ENCODE results near the gene ZNF821.
"Not testable (repeated sequence)": the region's sequence is repeated elsewhere in the genome, so short reads cannot be mapped to it uniquely, and the experiment has no call there.

ZNF821 gene

GRCh38 chr16:71902656-71903365 lies 18.8 kb upstream of the ZNF821 start:
- no peak for DNase-seq

- no peak for DNase-seq
These were observed 15.2 kb upstream of the ZNF821 start for GRCh38 chr16:71899171-71899570.

- no peak for DNase-seq
These were observed 12.9 kb upstream of the ZNF821 start for GRCh38 chr16:71896764-71897368.

- DNase-seq, result peak; percentile 32
These were observed 11.8 kb upstream of the ZNF821 start for GRCh38 chr16:71895679-71896365.

GRCh38 chr16:71894921-71895678 lies 11.1 kb upstream of the ZNF821 start, which contains the start of gene IST1:
Gene IST1 (plus strand): TSS chr16:71895531. CDS start chr16:71915641, 20,110 bp downstream.
- DNase-seq, result peak; percentile 99

GRCh38 chr16:71894229-71894920 lies 10.4 kb upstream of the ZNF821 start:
- DNase-seq, result peak; percentile 56

GRCh38 chr16:71893888-71894228 lies 9.9 kb upstream of the ZNF821 start:
- no peak for DNase-seq

- no peak for DNase-seq
These were observed 5.2 kb upstream of the ZNF821 start for GRCh38 chr16:71889147-71889546.

GRCh38 chr16:71885261-71885650 lies 1.3 kb upstream of the ZNF821 start:
- no peak for DNase-seq

- DNase-seq, result peak; percentile 13
These were observed 674 bp downstream of the ZNF821 start for GRCh38 chr16:71883168-71883848.

- DNase-seq, result peak; percentile 62
These were observed 1.3 kb downstream of the ZNF821 start for GRCh38 chr16:71882505-71883167.

- DNase-seq, result no peak
These were observed 3.8 kb downstream of the ZNF821 start for GRCh38 chr16:71880176-71880575.

GRCh38 chr16:71878911-71879310 lies 5.1 kb downstream of the ZNF821 start:
- DNase-seq, result no peak

- DNase-seq, result no peak
These were observed 10.8 kb downstream of the ZNF821 start for GRCh38 chr16:71873199-71873598.

GRCh38 chr16:71870818-71871217 lies 13.2 kb downstream of the ZNF821 start:
- DNase-seq, result no peak

GRCh38 chr16:71869089-71869488 lies 14.9 kb downstream of the ZNF821 start:
- DNase-seq, result no peak

GRCh38 chr16:71867939-71868338 lies 16.0 kb downstream of the ZNF821 start:
- DNase-seq, result no peak

GRCh38 chr16:71867175-71867574 lies 16.8 kb downstream of the ZNF821 start:
- DNase-seq, result not testable (repeated sequence)

GRCh38 chr16:71865173-71865863 lies 18.7 kb downstream of the ZNF821 start:
- no peak for DNase-seq

- no peak for DNase-seq
These were observed 20.0 kb downstream of the ZNF821 start for GRCh38 chr16:71863995-71864394.
